Measurements from ENCODE around the gene SRSF9. TPM values are rescaled to one million over a fixed set of nuclear protein-coding genes. Genes with fewer than 3 reads are reported as not detected.
A peak's percentile ranks its signal among the peaks of the same experiment; 100 is the strongest.

SRSF9 gene
- total and polyA plus RNA-seq, 2 of the 13 experiments (the other 11 are each of a cell fraction or from before 2014, with no cell fraction given): 125 to 144 TPM

GRCh38 chr12:120475643-120476042 is 6.1 kb upstream of the SRSF9 start:
- Histone ChIP-seq H3K4me3 (replicated peaks in 1 of 3; ENCODE audit: insufficient read depth in 1 of 3, low read depth in 2 of 3, low read length in 3 of 3) (no peak overlapping the region), H2AFZ (ENCODE audit: low read length) (no peak overlapping the region), H3K27me3 (ENCODE audit: control insufficient read depth in 1 of 2, insufficient read depth in 2 of 2, low read length in 2 of 2) (no peaks in the 10 kb centered on the region), H3K9me3 (ENCODE audit: low read length) (no peaks in the 10 kb centered on the region), H3K36me3 (replicated peaks in 1 of 2; ENCODE audit: control insufficient read depth in 1 of 2, insufficient read depth in 2 of 2, low read length in 2 of 2) (no peaks in the 10 kb centered on the region), H4K20me1 (ENCODE audit: insufficient read depth, low read length) (no peaks in the 10 kb centered on the region), H3K9ac (ENCODE audit: insufficient read depth, low read depth, low read length) (no peak overlapping the region), H3K4me2 (ENCODE audit: low read depth, low read length) (no peak overlapping the region), H3K79me2 (ENCODE audit: insufficient read depth, low read length) (peaks cover 6% of the 10 kb centered on the region), H3K4me1 (ENCODE audit: insufficient read depth, low read length) (peaks cover 36% of the 10 kb centered on the region), H3K27ac (ENCODE audit: extremely low read length, insufficient read depth, low read length) (no peak overlapping the region)
- FAIRE-seq (no peak), DNase-seq (ENCODE audit: low spot score) (no peak), ATAC-seq (no peak)
- CTCF ChIA-PET (ENCODE audit: low intra/inter-chr PET ratio, low total read pairs): no interaction called here
- POLR2A ChIA-PET: no interaction called here
- intact Hi-C loops (cut with micrococcal nuclease; ENCODE audit: unreplicated experiment): no loop called here
- no TSS peak for BruUV-seq (replicated peaks)
- whole genome bisulfite sequencing (ENCODE audit: low lambda C conversion rate): 100% methylated on average over 1 of the region's 1 CpG
- in situ Hi-C loops (cut with HindIII; ENCODE audit: extremely low pct_ligation_motif_present, low pct_unique_long_range_greater_than_20kb): no loop called here
- TF ChIP-seq ZNF160 (CRISPR knock-in tag; IDR thresholded peaks at IDR 0.05): no peak

GRCh38 chr12:120474616-120474960 is 5.0 kb upstream of the SRSF9 start:
- in situ Hi-C loops (cut with HindIII; ENCODE audit: extremely low pct_ligation_motif_present, low pct_unique_long_range_greater_than_20kb) (no loop called here), intact Hi-C loops (cut with micrococcal nuclease; ENCODE audit: unreplicated experiment) (no loop called here)
- H3K9ac ChIP-seq (ENCODE audit: insufficient read depth, low read depth, low read length): no peak overlapping the region
- H3K4me1 ChIP-seq (ENCODE audit: insufficient read depth, low read length): peaks cover 40% of the 10 kb centered on the region
- no peak overlapping the region for H3K4me2 ChIP-seq (ENCODE audit: low read depth, low read length)
- H3K79me2 ChIP-seq (ENCODE audit: insufficient read depth, low read length): peaks cover 6% of the 10 kb centered on the region
- ATAC-seq: no peak; the same call in 2 of the 3 replicates
- CTCF ChIA-PET (ENCODE audit: low intra/inter-chr PET ratio, low total read pairs): no interaction called here
- BruUV-seq (replicated peaks): no TSS peak
- H4K20me1 ChIP-seq (ENCODE audit: insufficient read depth, low read length): no peaks in the 10 kb centered on the region
- no peaks in the 10 kb centered on the region for H3K9me3 ChIP-seq (ENCODE audit: low read length)
- WGBS (ENCODE audit: low lambda C conversion rate): 71% methylated on average over 2 of the region's 2 CpGs
- no peaks in the 10 kb centered on the region for H3K36me3 ChIP-seq (replicated peaks in 1 of 2; ENCODE audit: control insufficient read depth in 1 of 2, insufficient read depth in 2 of 2, low read length in 2 of 2)
- no peak overlapping the region for H3K27ac ChIP-seq (ENCODE audit: extremely low read length, insufficient read depth, low read length)
- no peak overlapping the region for H3K4me3 ChIP-seq (replicated peaks in 1 of 3; ENCODE audit: insufficient read depth in 1 of 3, low read depth in 2 of 3, low read length in 3 of 3)
- FAIRE-seq: no peak
- no peak overlapping the region for H2AFZ ChIP-seq (ENCODE audit: low read length)
- H3K27me3 ChIP-seq (ENCODE audit: control insufficient read depth in 1 of 2, insufficient read depth in 2 of 2, low read length in 2 of 2): no peaks in the 10 kb centered on the region; a peak in 1 of 5 replicates
- DNase-seq (ENCODE audit: low spot score): no peak
- POLR2A ChIA-PET: interaction anchor here (1.1 to 1.2 kb wide), 2 partner anchors 21 to 158 kb away, joined by 4 to 6 read pairs; partner anchors contain the start of gene DYNLL1
- peak; percentile 51 for TF ChIP-seq SAP130 (CRISPR knock-in tag; IDR thresholded peaks at IDR 0.05; ENCODE audit: low read depth)
- TF ChIP-seq ZBTB33 (CRISPR knock-in tag; IDR thresholded peaks at IDR 0.05): no peak
- TF ChIP-seq ETV5 (CRISPR knock-in tag; IDR thresholded peaks at IDR 0.05; ENCODE audit: borderline replicate concordance): peak; percentile 51; the same call in 1 of the 2 replicates
- no peak for TF ChIP-seq MNT (IDR thresholded peaks at IDR 0.05)
- TF ChIP-seq ZNF724P (CRISPR knock-in tag; IDR thresholded peaks at IDR 0.05; ENCODE audit: borderline replicate concordance): no peak
- no peak for TF ChIP-seq ZNF597 (CRISPR knock-in tag; IDR thresholded peaks at IDR 0.05)
- no peak for TF ChIP-seq GABPA (IDR thresholded peaks at IDR 0.05; ENCODE audit: low read depth, low read length)
- TF ChIP-seq GABPA (CRISPR knock-in tag; IDR thresholded peaks at IDR 0.05; ENCODE audit: low read depth): peak; percentile 29; the same call in 1 of the 2 replicates

All from HepG2 (cell line).